ENCODE data around the gene MYO1G.

The MYO1G gene

DNA sequence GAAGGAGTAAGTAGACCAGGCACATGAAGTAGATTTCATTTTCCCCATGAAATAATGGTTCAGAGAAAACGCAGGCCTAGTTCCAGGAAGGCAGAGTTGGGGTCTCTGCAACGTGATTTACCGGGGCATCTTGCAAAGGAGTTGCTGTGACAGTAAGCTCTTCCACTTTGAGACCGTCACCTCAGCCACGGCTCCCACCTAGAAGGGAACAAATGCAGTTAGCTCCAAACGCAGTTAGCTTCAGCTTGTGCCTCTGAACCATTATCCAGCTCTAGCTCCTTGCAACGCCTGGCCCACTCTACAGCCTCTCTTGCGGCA lies 7.0 kb upstream of the MYO1G start:
- DNase-seq (ENCODE audit: low read depth), result no peak
- TF ChIP-seq, protein P1, sequence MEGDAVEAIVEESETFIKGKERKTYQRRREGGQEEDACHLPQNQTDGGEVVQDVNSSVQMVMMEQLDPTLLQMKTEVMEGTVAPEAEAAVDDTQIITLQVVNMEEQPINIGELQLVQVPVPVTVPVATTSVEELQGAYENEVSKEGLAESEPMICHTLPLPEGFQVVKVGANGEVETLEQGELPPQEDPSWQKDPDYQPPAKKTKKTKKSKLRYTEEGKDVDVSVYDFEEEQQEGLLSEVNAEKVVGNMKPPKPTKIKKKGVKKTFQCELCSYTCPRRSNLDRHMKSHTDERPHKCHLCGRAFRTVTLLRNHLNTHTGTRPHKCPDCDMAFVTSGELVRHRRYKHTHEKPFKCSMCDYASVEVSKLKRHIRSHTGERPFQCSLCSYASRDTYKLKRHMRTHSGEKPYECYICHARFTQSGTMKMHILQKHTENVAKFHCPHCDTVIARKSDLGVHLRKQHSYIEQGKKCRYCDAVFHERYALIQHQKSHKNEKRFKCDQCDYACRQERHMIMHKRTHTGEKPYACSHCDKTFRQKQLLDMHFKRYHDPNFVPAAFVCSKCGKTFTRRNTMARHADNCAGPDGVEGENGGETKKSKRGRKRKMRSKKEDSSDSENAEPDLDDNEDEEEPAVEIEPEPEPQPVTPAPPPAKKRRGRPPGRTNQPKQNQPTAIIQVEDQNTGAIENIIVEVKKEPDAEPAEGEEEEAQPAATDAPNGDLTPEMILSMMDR (IDR thresholded peaks at IDR 0.05; ENCODE audit: control insufficient read depth, insufficient read depth, low read depth, low read length, missing control alignments), result no peak
- H3K4me3 ChIP-seq (ENCODE audit: control insufficient read depth, low read depth, low read length), result peak overlapping the region; percentile 79

DNA sequence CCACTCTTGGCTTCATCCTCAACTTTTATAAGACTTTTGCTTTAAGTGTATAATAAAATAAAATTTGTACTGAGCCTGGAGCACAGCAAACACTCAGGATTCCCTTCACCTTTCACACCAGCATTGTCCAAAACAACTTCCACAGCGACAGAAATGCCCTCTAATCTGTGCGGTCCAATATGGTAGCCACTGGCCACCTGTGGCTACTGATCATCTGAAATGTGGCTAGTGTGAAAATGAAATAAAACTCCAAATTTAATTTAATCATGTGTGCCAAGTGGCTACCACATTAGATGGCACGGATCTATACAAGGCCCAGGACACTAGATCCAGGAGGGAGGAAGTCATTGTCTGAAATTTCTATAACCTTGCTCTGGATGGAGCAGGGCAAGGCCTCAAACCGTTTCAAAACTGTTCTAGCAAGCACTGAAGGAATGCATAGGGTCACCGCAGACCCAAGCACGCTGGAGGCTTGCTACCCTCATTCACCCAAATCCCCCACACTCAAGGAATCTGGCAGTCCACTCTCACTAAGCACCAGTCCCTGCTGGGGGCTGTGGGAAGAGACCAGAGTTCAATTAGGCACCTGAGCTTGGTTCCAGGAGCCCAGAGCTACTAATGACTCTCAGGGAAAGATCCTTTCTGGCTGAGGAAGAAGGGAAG lies 6.3 kb upstream of the MYO1G start:
- DNase-seq (ENCODE audit: low read depth), result no peak
- H3K4me3 ChIP-seq (ENCODE audit: control insufficient read depth, low read depth, low read length), result peak overlapping the region; percentile 79
- TF ChIP-seq, protein P1 (IDR thresholded peaks at IDR 0.05; ENCODE audit: control insufficient read depth, insufficient read depth, low read depth, low read length, missing control alignments), result no peak

DNA sequence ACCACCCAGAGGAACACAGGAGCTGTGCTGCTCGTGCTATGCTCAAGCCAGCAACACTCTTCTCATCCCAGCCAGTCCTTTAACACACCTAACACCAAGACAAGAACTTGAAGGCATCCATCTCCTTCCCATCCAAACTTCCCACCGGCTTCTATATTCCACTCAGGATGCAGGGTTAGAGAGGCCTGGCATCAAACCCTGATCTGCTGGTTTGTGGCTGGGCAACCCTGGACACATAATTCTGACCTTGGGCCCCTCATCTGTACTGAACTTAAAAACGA lies 5.6 kb upstream of the MYO1G start:
- no peak for DNase-seq (ENCODE audit: low read depth)
- TF ChIP-seq, protein P1 (IDR thresholded peaks at IDR 0.05; ENCODE audit: control insufficient read depth, insufficient read depth, low read depth, low read length, missing control alignments), result no peak
- no peak overlapping the region for H3K4me3 ChIP-seq (ENCODE audit: control insufficient read depth, low read depth, low read length)

DNA sequence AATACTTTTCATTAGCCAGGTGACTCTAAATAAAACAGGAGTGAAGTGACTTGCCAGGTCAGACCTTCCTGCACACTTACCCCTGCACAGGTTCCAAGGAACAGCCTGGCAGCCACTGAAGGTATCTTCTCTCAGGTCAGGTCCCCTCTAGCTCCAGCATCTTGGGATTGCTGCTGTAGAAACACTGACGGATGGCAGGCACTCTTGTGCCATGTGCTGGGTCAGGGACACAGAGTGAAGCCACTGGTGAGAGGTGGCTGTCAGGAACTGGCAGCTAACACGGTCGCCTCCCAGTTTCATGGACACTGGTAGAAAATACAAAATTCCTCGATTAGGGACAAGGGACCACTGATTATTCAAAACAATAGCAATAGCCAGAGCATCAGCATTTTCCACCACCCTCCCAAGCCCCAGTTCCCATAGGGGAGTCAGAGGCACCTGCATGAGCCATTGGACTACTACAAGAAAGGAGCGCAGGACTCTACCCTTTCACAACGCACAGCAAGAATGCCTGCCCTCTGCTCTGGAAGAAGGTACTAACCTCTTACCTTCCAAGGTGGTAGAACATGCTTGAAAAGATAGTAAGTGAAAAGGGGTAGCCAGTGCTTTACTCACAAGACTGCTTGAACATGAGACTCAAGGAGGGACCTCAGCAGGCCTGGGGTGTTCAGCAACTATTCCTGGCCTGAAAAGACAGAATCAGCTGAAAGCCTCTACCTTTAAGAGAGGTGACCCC lies 5.1 kb upstream of the MYO1G start:
- no peak for DNase-seq (ENCODE audit: low read depth)
- TF ChIP-seq, protein P1 (IDR thresholded peaks at IDR 0.05; ENCODE audit: control insufficient read depth, insufficient read depth, low read depth, low read length, missing control alignments), result no peak
- no peak overlapping the region for H3K4me3 ChIP-seq (ENCODE audit: control insufficient read depth, low read depth, low read length)

DNA sequence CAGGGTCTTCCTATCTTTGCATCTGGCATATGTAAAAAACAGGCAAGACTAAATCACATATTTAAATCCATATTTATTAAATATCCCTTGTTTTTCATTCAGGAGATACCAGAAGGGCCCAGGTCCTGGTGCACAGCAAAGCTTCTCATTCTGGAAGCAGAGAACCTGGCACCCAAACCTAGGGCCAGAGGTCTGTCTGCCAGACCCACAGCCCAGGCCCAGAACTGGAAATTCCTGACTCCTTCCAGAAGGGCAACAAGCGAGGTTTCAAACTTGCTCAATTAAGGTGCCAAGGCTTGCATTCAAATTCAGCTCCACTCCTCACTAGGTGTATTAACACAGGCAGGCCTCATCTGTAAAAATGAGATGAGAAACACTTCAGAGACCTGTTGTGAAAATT lies 4.2 kb upstream of the MYO1G start:
- no peak for DNase-seq (ENCODE audit: low read depth)
- TF ChIP-seq, protein P1 (IDR thresholded peaks at IDR 0.05; ENCODE audit: control insufficient read depth, insufficient read depth, low read depth, low read length, missing control alignments), result no peak
- no peak overlapping the region for H3K4me3 ChIP-seq (ENCODE audit: control insufficient read depth, low read depth, low read length)

DNA sequence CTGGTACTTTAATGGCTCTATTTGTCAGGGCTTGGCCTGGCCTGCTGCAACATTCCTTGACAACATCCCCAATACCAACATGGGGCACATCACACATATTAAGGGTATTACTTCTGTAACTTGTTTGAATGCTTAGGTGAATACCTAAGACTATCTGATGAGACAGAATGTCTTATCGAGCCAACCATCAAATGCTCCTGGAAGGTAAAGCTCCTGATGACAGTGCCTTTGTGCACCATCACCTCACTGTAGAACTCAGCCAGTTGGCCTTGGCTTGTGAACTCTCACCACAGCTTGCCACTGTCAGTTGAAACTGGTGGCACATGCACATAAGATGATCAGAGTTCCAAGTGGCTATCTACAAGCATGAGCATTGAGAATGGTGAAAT lies 3.7 kb upstream of the MYO1G start:
- H3K4me3 ChIP-seq (ENCODE audit: control insufficient read depth, low read depth, low read length), result no peak overlapping the region
- TF ChIP-seq, protein P1 (IDR thresholded peaks at IDR 0.05; ENCODE audit: control insufficient read depth, insufficient read depth, low read depth, low read length, missing control alignments), result no peak
- no peak for DNase-seq (ENCODE audit: low read depth)
